A549 (cell line): ENCODE results near the gene ANKFN1.

Experiments used
- BHLHE40 ChIP-seq: IDR thresholded peaks from 2 replicates; pipeline ENCODE4 v1.6.1; 2012; ENCODE audit warnings: low read depth, low read length, inconsistent platforms
- CEBPB ChIP-seq, 2 experiments: fragments of >200 bp in 1 of 2; sonication (Bioruptor Twin) in 1 of 2; formaldehyde crosslinking in 1 of 2; IDR thresholded peaks; 2 replicates each; pipeline ENCODE4 v1.6.1; 2012 to 2016
- MYC ChIP-seq: IDR thresholded peaks from 2 replicates; pipeline ENCODE4 v1.6.1; 2012; ENCODE audit warnings: mild to moderate bottlenecking, inconsistent platforms, low read length, improper control_type of control experiment, borderline replicate concordance
- RFX5 ChIP-seq: fragments of 450-650 bp; IDR thresholded peaks from 2 replicates; pipeline ENCODE4 v1.7.1; 2014; ENCODE audit warnings: antibody characterized with exemption, mild to moderate bottlenecking, moderate library complexity
- SREBF2 ChIP-seq: fragments of 450-650 bp; IDR thresholded peaks from 2 replicates; pipeline ENCODE4 v1.6.1; 2014; ENCODE audit warnings: mild to moderate bottlenecking, moderate library complexity
- TF ChIP-seq, protein P1 (sequence below): IDR thresholded peaks from 2 replicates; pipeline ENCODE4 v1.6.1; 2012
- TF ChIP-seq, protein P2 (sequence below): fragments of >200 bp; sonication (Bioruptor Twin); formaldehyde crosslinking; IDR thresholded peaks from 3 replicates; pipeline ENCODE4 v1.5.1; 2016
- TF ChIP-seq, protein P3 (sequence below): fragments of 150-350 bp; IDR thresholded peaks from 2 replicates; pipeline ENCODE4 v1.6.1; 2014; ENCODE audit warnings: low read depth, mild to moderate bottlenecking, low read length
- TF ChIP-seq, protein P4 (sequence below): fragments of 450-650 bp; IDR thresholded peaks from 2 replicates; pipeline ENCODE4 v1.6.1; 2014; ENCODE audit warnings: antibody characterized with exemption
- TF ChIP-seq, protein P5 (sequence below): fragments of 200-600 bp; sonication (generic); IDR thresholded peaks from 2 replicates; pipeline ENCODE4 v1.6.1; 2016; ENCODE audit warnings: antibody characterized with exemption, mild to moderate bottlenecking, moderate library complexity

DNA sequence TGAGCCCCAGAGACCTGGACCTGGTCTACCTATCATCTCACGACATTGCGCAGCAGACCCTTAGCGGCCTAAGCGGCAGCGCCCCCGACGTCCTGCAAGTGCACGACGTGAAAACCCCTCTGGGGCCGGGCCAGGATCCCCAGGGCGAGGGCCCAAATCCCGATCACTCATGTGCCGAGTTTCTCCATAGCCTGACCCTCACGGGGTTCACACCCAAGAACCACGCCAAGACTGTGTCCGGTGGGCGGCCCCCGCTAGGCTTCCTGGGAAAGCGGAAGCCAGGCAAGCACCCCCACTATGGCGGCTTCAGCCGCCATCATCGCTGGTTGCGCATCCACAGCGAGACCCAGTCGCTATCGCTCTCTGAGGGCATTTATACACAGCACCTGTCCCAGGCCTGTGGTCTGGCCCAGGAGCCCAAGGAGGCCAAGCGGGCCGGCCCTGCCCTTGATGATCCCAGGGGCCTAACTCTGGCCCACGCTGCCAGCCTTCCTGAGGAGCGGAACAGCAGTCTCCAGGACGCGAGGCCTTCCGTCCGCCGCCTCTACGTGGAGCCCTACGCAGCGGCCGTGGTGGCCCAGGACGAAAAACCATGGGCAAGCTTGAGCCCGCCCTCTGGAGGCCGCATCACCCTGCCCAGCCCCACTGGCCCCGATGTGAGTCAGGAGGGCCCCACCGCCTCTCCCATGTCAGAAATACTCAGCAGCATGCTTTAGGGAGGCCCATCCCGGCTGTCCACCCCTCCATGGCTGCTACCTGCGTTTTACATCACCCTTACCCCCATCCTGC lies 357.5 kb downstream of the ANKFN1 start:
- TF ChIP-seq, protein P1, sequence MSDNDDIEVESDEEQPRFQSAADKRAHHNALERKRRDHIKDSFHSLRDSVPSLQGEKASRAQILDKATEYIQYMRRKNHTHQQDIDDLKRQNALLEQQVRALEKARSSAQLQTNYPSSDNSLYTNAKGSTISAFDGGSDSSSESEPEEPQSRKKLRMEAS: no peak
- TF ChIP-seq, protein P2, sequence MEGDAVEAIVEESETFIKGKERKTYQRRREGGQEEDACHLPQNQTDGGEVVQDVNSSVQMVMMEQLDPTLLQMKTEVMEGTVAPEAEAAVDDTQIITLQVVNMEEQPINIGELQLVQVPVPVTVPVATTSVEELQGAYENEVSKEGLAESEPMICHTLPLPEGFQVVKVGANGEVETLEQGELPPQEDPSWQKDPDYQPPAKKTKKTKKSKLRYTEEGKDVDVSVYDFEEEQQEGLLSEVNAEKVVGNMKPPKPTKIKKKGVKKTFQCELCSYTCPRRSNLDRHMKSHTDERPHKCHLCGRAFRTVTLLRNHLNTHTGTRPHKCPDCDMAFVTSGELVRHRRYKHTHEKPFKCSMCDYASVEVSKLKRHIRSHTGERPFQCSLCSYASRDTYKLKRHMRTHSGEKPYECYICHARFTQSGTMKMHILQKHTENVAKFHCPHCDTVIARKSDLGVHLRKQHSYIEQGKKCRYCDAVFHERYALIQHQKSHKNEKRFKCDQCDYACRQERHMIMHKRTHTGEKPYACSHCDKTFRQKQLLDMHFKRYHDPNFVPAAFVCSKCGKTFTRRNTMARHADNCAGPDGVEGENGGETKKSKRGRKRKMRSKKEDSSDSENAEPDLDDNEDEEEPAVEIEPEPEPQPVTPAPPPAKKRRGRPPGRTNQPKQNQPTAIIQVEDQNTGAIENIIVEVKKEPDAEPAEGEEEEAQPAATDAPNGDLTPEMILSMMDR: no peak
- TF ChIP-seq RFX5: no peak
- TF ChIP-seq SREBF2: no peak
- TF ChIP-seq MYC: no peak
- TF ChIP-seq BHLHE40: no peak
- TF ChIP-seq CEBPB (IDR thresholded peaks at IDR 0.05): no peak
- TF ChIP-seq, protein P3, sequence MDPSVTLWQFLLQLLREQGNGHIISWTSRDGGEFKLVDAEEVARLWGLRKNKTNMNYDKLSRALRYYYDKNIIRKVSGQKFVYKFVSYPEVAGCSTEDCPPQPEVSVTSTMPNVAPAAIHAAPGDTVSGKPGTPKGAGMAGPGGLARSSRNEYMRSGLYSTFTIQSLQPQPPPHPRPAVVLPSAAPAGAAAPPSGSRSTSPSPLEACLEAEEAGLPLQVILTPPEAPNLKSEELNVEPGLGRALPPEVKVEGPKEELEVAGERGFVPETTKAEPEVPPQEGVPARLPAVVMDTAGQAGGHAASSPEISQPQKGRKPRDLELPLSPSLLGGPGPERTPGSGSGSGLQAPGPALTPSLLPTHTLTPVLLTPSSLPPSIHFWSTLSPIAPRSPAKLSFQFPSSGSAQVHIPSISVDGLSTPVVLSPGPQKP: no peak
- TF ChIP-seq, protein P4, sequence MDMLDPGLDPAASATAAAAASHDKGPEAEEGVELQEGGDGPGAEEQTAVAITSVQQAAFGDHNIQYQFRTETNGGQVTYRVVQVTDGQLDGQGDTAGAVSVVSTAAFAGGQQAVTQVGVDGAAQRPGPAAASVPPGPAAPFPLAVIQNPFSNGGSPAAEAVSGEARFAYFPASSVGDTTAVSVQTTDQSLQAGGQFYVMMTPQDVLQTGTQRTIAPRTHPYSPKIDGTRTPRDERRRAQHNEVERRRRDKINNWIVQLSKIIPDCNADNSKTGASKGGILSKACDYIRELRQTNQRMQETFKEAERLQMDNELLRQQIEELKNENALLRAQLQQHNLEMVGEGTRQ: no peak
- TF ChIP-seq, protein P5, sequence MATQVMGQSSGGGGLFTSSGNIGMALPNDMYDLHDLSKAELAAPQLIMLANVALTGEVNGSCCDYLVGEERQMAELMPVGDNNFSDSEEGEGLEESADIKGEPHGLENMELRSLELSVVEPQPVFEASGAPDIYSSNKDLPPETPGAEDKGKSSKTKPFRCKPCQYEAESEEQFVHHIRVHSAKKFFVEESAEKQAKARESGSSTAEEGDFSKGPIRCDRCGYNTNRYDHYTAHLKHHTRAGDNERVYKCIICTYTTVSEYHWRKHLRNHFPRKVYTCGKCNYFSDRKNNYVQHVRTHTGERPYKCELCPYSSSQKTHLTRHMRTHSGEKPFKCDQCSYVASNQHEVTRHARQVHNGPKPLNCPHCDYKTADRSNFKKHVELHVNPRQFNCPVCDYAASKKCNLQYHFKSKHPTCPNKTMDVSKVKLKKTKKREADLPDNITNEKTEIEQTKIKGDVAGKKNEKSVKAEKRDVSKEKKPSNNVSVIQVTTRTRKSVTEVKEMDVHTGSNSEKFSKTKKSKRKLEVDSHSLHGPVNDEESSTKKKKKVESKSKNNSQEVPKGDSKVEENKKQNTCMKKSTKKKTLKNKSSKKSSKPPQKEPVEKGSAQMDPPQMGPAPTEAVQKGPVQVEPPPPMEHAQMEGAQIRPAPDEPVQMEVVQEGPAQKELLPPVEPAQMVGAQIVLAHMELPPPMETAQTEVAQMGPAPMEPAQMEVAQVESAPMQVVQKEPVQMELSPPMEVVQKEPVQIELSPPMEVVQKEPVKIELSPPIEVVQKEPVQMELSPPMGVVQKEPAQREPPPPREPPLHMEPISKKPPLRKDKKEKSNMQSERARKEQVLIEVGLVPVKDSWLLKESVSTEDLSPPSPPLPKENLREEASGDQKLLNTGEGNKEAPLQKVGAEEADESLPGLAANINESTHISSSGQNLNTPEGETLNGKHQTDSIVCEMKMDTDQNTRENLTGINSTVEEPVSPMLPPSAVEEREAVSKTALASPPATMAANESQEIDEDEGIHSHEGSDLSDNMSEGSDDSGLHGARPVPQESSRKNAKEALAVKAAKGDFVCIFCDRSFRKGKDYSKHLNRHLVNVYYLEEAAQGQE: no peak
